Mammary epithelial cell (primary cell): ENCODE measurements around the gene EPHA10.

Experiments
- CTCF ChIP-seq, 2 donors: IDR thresholded peaks in 1 of 2; conservative IDR thresholded peaks in 1 of 2; 2 replicates each; pipeline ENCODE4 v1.5.1; 2011 to 2012; ENCODE audit warnings: inconsistent platforms in 2 of 2, low read length in 2 of 2, mild to moderate bottlenecking in 2 of 2, control low read depth in 1 of 2, low read depth in 1 of 2; ENCODE audit not compliant: insufficient read depth in 1 of 2; ENCODE audit errors: extremely low read depth in 1 of 2
- EZH2 ChIP-seq: IDR thresholded peaks from 2 replicates; pipeline ENCODE4 v1.6.1; 2012; ENCODE audit warnings: low read length, inconsistent platforms, borderline replicate concordance

- TF ChIP-seq CTCF (conservative IDR thresholded peaks at IDR 0.05 in 1 of 2, IDR thresholded peaks at IDR 0.05 in 1 of 2; ENCODE audit: extremely low read depth in 1 of 2, insufficient read depth in 1 of 2, low read depth in 1 of 2, low read length in 2 of 2) (no peak), EZH2 (no peak)
These were observed 34.5 kb downstream of the EPHA10 start for GRCh38 chr1:37730376-37730775.
